Measurements from ENCODE around the gene EEIG1.

- no peak for TF ChIP-seq MXI1 (IDR thresholded peaks at IDR 0.05; ENCODE audit: borderline replicate concordance, low read depth, low read length)
- TF ChIP-seq CTCF (conservative IDR thresholded peaks at IDR 0.05; ENCODE audit: low read depth, low read length): no peak
- TF ChIP-seq FOS (IDR thresholded peaks at IDR 0.05; ENCODE audit: low read depth, low read length): no peak
These were observed 26.9 kb downstream of the EEIG1 start for GRCh38 chr9:127953768-127954505.
